IPS-NIHi11 (cell line): ENCODE data around the gene AQP12B.

Experiments used
- DNase-seq: peaks from one replicate; pipeline ENCODE4 v3.0.0; 2012; ENCODE audit warnings: mixed read lengths, low spot score

AQP12B gene

GRCh38 chr2:240632306-240632721, 50.4 kb downstream of the AQP12B start:
- no peak for DNase-seq

DNA sequence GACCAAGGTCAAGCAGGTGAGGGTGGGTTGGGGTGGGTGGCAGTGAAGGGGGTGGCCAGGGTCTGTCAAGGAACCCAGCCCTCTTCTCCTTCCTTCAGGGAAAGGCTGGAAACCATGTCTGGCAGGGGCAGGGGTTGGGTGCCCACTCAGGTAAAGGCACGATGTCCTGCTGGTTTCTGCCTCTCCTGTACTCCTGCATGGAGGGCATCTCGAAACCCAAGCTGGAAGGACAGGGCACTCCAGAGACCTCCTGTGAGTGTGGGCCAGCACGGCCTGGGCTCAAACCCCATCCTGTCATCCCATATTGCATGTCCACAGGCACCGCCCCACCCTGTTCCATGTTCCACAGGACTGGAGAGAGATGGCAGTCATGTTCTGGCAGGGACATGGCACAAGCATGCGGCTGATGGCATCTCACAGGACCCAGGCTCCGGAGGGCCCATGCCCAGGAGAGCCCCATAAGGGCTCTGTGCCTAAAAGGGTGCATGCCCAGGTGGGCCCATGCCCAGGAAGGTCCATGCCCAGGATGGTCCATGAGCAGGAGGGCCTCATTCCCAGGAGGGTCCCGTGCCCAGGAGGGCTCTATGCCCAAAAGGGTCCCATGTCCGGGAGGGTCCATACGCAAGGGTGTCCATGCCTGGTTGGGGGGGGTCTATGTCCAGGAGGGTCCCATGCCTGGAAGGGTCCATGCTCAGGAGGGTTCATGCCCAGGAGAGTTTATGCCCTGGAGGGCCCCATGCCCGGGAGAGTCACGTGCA, 51.0 kb downstream of the AQP12B start:
- no peak for DNase-seq

GRCh38 chr2:240630771-240631547, 51.7 kb downstream of the AQP12B start:
- DNase-seq, result no peak

DNA sequence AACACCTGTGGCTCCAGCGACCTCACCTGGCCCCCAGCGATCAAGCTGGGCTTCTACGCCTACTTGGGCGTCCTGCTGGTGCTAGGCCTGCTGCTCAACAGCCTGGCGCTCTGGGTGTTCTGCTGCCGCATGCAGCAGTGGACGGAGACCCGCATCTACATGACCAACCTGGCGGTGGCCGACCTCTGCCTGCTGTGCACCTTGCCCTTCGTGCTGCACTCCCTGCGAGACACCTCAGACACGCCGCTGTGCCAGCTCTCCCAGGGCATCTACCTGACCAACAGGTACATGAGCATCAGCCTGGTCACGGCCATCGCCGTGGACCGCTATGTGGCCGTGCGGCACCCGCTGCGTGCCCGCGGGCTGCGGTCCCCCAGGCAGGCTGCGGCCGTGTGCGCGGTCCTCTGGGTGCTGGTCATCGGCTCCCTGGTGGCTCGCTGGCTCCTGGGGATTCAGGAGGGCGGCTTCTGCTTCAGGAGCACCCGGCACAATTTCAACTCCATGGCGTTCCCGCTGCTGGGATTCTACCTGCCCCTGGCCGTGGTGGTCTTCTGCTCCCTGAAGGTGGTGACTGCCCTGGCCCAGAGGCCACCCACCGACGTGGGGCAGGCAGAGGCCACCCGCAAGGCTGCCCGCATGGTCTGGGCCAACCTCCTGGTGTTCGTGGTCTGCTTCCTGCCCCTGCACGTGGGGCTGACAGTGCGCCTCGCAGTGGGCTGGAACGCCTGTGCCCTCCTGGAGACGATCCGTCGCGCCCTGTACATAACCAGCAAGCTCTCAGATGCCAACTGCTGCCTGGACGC, 52.5 kb downstream of the AQP12B start:
- DNase-seq, result no peak

- DNase-seq, result no peak
Observed at GRCh38 chr2:240629619-240629967, 53.1 kb downstream of the AQP12B start.

DNA sequence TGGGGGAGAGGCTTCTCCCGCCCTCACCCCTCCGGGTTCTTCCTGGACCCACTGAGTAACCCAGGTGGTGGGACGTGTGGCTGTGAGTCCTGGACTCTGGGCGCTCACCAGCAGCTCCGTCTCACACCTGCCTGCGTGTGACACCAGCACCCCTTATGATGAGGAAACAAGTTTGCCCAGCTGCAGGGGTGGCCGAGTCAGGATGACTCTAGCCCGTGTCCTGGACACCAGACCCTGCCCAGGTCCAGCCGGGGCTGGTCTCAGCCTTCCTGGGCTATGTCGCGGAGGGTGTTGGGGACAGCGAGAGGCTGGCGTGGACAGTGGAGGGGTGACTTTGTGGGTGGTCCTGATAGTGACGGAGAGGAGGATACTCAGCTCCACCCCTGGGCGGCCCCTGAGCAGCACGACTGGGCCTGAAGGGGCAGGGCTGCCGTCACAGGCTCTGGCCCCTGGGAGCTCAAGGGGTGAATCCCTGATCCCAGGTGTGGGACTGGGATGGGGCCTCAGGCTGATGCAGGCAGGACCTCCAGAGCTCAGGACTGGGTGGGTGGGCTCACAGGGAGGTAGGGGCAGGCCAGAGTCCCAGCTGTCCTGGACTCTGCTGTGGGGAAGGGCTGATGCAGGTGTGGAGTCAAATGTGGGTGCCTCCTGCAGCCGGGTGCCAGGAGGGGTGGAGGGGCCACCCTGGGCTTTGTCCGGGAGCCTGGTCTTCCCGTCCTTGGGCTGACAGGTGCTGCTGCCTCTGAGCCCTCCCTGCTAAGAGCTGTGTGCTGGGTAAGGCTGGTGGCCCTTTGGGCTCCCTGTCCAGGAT, 53.7 kb downstream of the AQP12B start:
- no peak for DNase-seq

- no peak for DNase-seq
Observed at GRCh38 chr2:240628507-240628807, 54.2 kb downstream of the AQP12B start.

GRCh38 chr2:240627736-240628506, 54.8 kb downstream of the AQP12B start:
- DNase-seq, result no peak

DNA sequence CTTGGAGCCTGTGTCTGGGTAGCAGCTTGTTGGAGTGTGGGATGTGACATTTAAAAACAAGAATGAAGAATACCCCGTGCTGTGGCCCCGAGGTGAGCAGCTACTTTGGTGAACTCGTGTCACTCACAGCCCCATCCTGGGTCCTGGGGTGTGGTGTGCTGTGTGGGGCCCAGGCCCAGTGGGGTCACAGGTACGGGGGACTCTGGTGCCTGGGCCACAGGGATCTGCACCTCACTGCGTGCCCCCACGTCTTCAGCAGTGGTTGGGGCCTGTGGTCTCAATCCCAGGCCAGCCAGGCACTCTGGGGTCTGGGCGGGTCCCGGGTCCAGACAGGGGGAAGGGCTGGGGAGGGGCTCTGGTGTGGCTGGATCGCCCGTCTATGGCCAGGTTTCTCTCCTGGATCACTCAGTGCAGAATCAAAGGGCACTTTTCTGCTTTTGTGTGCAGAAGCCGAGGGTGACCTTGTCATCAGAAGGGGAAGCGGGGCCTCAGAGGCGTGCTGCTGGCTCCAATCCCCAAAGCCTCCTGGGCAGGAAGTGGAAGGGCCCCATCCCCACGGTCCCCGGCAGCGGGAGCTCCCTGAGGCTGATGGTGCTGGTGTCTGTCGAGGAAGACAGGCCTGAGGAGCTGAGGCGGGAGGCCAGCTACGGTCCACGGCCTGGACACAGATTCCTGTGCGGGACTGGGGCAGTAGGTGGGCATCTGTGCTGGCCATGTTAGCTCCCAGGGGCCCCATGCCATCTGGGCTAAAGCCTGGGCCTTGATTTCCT, 56.0 kb downstream of the AQP12B start:
- no peak for DNase-seq
